IPS DF 6.9 (cell line): ENCODE data around the gene TEX101.

ENCODE experiments used
- DNase-seq: peaks from one replicate; pipeline ENCODE4 v3.0.0-alpha.2; 2013; ENCODE audit warnings: low read depth, low spot score
- H3K27ac ChIP-seq: one replicate; pipeline ENCODE4 v1.5.1; 2013; ENCODE audit warnings: low read length, control low read depth
- H3K27me3 ChIP-seq: 2 replicates; pipeline ENCODE4 v1.6.1; 2013; ENCODE audit warnings: mild to moderate bottlenecking, low read length; ENCODE audit not compliant: control insufficient read depth, insufficient read depth
- H3K36me3 ChIP-seq: 2 replicates; pipeline ENCODE4 v1.6.1; 2013; ENCODE audit warnings: low read length; ENCODE audit not compliant: control insufficient read depth, insufficient read depth
- H3K4me1 ChIP-seq: 2 replicates; pipeline ENCODE4 v1.6.1; 2013; ENCODE audit warnings: low read length; ENCODE audit not compliant: control insufficient read depth, insufficient read depth
- H3K4me3 ChIP-seq: 2 replicates; pipeline ENCODE4 v1.5.1; 2013; ENCODE audit warnings: mild to moderate bottlenecking, low read length
- H3K9me3 ChIP-seq: 2 replicates; pipeline ENCODE4 v1.6.1; 2013; ENCODE audit warnings: low read length, inconsistent platforms; ENCODE audit not compliant: control insufficient read depth, insufficient read depth
- WGBS: extraction: QIAGEN DNeasy Blood & Tissue Kit; methylation state at CpG from one replicate; pipeline ENCODE4 v1.1.7; 2013; ENCODE audit warnings: mixed read lengths, missing lambda C conversion rate; ENCODE audit not compliant: insufficient read length, insufficient coverage; 5-methylcytosine and 5-hydroxymethylcytosine counted together

TEX101 gene

GRCh38 chr19:43462383-43462782 is 47.7 kb downstream of the TEX101 start:
- no peaks in the 10 kb centered on the region; the same call in none of the 2 replicates for H3K27me3 ChIP-seq
- H3K4me1 ChIP-seq: 0 out of 2 replicates have a peak, but pooled peaks cover 2% of the 10 kb centered on the region
- H3K4me3 ChIP-seq: no peak overlapping the region
- WGBS: no CpG with 5 or more reads among the region's 7 CpGs
- no peaks in the 10 kb centered on the region for H3K9me3 ChIP-seq
- no peak for DNase-seq
- no peaks in the 10 kb centered on the region for H3K36me3 ChIP-seq
- no peak overlapping the region for H3K27ac ChIP-seq

GRCh38 chr19:43462785-43463380 is 48.2 kb downstream of the TEX101 start:
- 0 out of 2 replicates have a peak, but pooled peaks cover 2% of the 10 kb centered on the region for H3K4me1 ChIP-seq
- H3K27ac ChIP-seq: no peak overlapping the region
- no peak for DNase-seq
- peak overlapping the region; percentile 42; the same call in 1 of the 2 replicates for H3K4me3 ChIP-seq
- H3K27me3 ChIP-seq: no peaks in the 10 kb centered on the region; the same call in none of the 2 replicates
- H3K36me3 ChIP-seq: no peaks in the 10 kb centered on the region
- no peaks in the 10 kb centered on the region for H3K9me3 ChIP-seq
- no CpG with 5 or more reads among the region's 33 CpGs for WGBS

- H3K4me3 ChIP-seq: peak overlapping the region; percentile 78; the same call in 1 of the 2 replicates
- peak; percentile 84 for DNase-seq
- no peaks in the 10 kb centered on the region; the same call in 1 of the 2 replicates for H3K27me3 ChIP-seq
- no CpG with 5 or more reads among the region's 57 CpGs for WGBS
- H3K9me3 ChIP-seq: no peaks in the 10 kb centered on the region
- H3K27ac ChIP-seq: no peak overlapping the region
- H3K36me3 ChIP-seq: no peaks in the 10 kb centered on the region
- H3K4me1 ChIP-seq: 0 out of 2 replicates have a peak, but pooled peaks cover 2% of the 10 kb centered on the region
These were observed 48.9 kb downstream of the TEX101 start for GRCh38 chr19:43463381-43464133.

GRCh38 chr19:43464134-43464775 is 49.6 kb downstream of the TEX101 start:
- H3K4me3 ChIP-seq: peak overlapping the region; percentile 78; the same call in 1 of the 2 replicates
- no peaks in the 10 kb centered on the region for H3K36me3 ChIP-seq
- H3K27me3 ChIP-seq: no peaks in the 10 kb centered on the region; the same call in 1 of the 2 replicates
- H3K9me3 ChIP-seq: no peaks in the 10 kb centered on the region
- H3K4me1 ChIP-seq: 0 out of 2 replicates have a peak, but pooled peaks cover 2% of the 10 kb centered on the region
- no peak overlapping the region for H3K27ac ChIP-seq
- DNase-seq: no peak
- no CpG with 5 or more reads among the region's 33 CpGs for WGBS

- Histone ChIP-seq H3K4me3 (no peak within 1 kb of the TSS; the same call in 1 of the 2 replicates), H3K27ac (no peak within 1 kb of the TSS), H3K4me1 (0 out of 2 replicates have a peak, but pooled peaks cover 2% of the 10 kb centered on the region), H3K36me3 (no peaks in the 10 kb centered on the region), H3K27me3 (no peaks in the 10 kb centered on the region; the same call in 1 of the 2 replicates), H3K9me3 (no peaks in the 10 kb centered on the region)
- WGBS: no CpG with 5 or more reads among the region's 24 CpGs
- DNase-seq: no peak
These were observed 50.9 kb downstream of the TEX101 start, which contains the start of gene LYPD3 for GRCh38 chr19:43465468-43466120. LYPD3 (minus strand) TSS chr19:43465608; CDS start chr19:43465571, 37 bp downstream.

GRCh38 chr19:43466793-43467192 is 52.1 kb downstream of the TEX101 start:
- no peak overlapping the region for H3K27ac ChIP-seq
- no peaks in the 10 kb centered on the region; the same call in 1 of the 2 replicates for H3K27me3 ChIP-seq
- 0 out of 2 replicates have a peak, but pooled peaks cover 2% of the 10 kb centered on the region for H3K4me1 ChIP-seq
- no peak overlapping the region for H3K4me3 ChIP-seq
- no peaks in the 10 kb centered on the region for H3K9me3 ChIP-seq
- no peak for DNase-seq
- WGBS: no CpG with 5 or more reads among the region's 1 CpG
- H3K36me3 ChIP-seq: no peaks in the 10 kb centered on the region

GRCh38 chr19:43467276-43467675 is 52.6 kb downstream of the TEX101 start:
- no peak overlapping the region for H3K27ac ChIP-seq
- H3K4me3 ChIP-seq: no peak overlapping the region
- DNase-seq: no peak
- WGBS: no CpG with 5 or more reads among the region's 6 CpGs
- H3K27me3 ChIP-seq: no peaks in the 10 kb centered on the region; the same call in 1 of the 2 replicates
- H3K4me1 ChIP-seq: 0 out of 2 replicates have a peak, but pooled peaks cover 2% of the 10 kb centered on the region
- H3K9me3 ChIP-seq: no peaks in the 10 kb centered on the region
- no peaks in the 10 kb centered on the region for H3K36me3 ChIP-seq

- no peak overlapping the region for H3K4me3 ChIP-seq
- no CpG with 5 or more reads among the region's 4 CpGs for WGBS
- H3K9me3 ChIP-seq: no peaks in the 10 kb centered on the region
- no peaks in the 10 kb centered on the region; the same call in 1 of the 2 replicates for H3K27me3 ChIP-seq
- H3K4me1 ChIP-seq: 0 out of 2 replicates have a peak, but pooled peaks cover 2% of the 10 kb centered on the region
- H3K27ac ChIP-seq: no peak overlapping the region
- no peaks in the 10 kb centered on the region for H3K36me3 ChIP-seq
- no peak for DNase-seq
These were observed 53.0 kb downstream of the TEX101 start for GRCh38 chr19:43467730-43468129.
